Activated CD4-positive, alpha-beta T cell treated with anti-CD3 and anti-CD28 coated beads, Interleukin-2, amount 50 U/mL, for 16 hours (primary cell): ENCODE measurements around the gene RRP1B.
"Not testable (repeated sequence)": the region's sequence is repeated elsewhere in the genome, so short reads cannot be mapped to it uniquely, and the experiment has no call there.

Source experiments
- DNase-seq: peaks from one replicate; pipeline ENCODE4 v3.0.0-alpha.2; 2020

The RRP1B gene

GRCh38 chr21:43675871-43676270 lies 16.5 kb downstream of the RRP1B start:
- no peak for DNase-seq

GRCh38 chr21:43676391-43676790 lies 17.0 kb downstream of the RRP1B start:
- no peak for DNase-seq

- DNase-seq: no peak
Measured at GRCh38 chr21:43679951-43680350, 20.6 kb downstream of the RRP1B start.

- not testable (repeated sequence) for DNase-seq
Measured at GRCh38 chr21:43680421-43680820, 21.1 kb downstream of the RRP1B start.

- DNase-seq: no peak
Measured at GRCh38 chr21:43681650-43682049, 22.3 kb downstream of the RRP1B start.

GRCh38 chr21:43684424-43684823 lies 25.1 kb downstream of the RRP1B start:
- DNase-seq: no peak

GRCh38 chr21:43686811-43687565 lies 27.6 kb downstream of the RRP1B start:
- no peak for DNase-seq

- DNase-seq: no peak
Measured at GRCh38 chr21:43687566-43688399, 28.4 kb downstream of the RRP1B start.

GRCh38 chr21:43688906-43689305 lies 29.5 kb downstream of the RRP1B start:
- no peak for DNase-seq

- no peak for DNase-seq
Measured at GRCh38 chr21:43689556-43690337, 30.4 kb downstream of the RRP1B start.

GRCh38 chr21:43690346-43690745 lies 31.0 kb downstream of the RRP1B start:
- no peak for DNase-seq

- no peak for DNase-seq
Measured at GRCh38 chr21:43691086-43691795, 31.9 kb downstream of the RRP1B start.

GRCh38 chr21:43691801-43692200 lies 32.4 kb downstream of the RRP1B start:
- no peak for DNase-seq

- no peak for DNase-seq
Measured at GRCh38 chr21:43692949-43693348, 33.6 kb downstream of the RRP1B start.

- no peak for DNase-seq
Measured at GRCh38 chr21:43693981-43694380, 34.6 kb downstream of the RRP1B start.

GRCh38 chr21:43694437-43695079 lies 35.2 kb downstream of the RRP1B start:
- DNase-seq: no peak

- DNase-seq: no peak
Measured at GRCh38 chr21:43696214-43696613, 36.9 kb downstream of the RRP1B start.

GRCh38 chr21:43697758-43698643 lies 38.6 kb downstream of the RRP1B start:
- no peak for DNase-seq

- DNase-seq: not testable (repeated sequence)
Measured at GRCh38 chr21:43699492-43699777, 40.1 kb downstream of the RRP1B start.

- no peak for DNase-seq
Measured at GRCh38 chr21:43699933-43700599, 40.7 kb downstream of the RRP1B start.
